ENCODE data around the gene GALK2. TPM values are rescaled to one million over a fixed set of nuclear protein-coding genes. Genes with fewer than 3 reads are reported as not detected.

The GALK2 gene
- total RNA-seq, 1 experiment from 2014 or later: 35.0 TPM

DNA sequence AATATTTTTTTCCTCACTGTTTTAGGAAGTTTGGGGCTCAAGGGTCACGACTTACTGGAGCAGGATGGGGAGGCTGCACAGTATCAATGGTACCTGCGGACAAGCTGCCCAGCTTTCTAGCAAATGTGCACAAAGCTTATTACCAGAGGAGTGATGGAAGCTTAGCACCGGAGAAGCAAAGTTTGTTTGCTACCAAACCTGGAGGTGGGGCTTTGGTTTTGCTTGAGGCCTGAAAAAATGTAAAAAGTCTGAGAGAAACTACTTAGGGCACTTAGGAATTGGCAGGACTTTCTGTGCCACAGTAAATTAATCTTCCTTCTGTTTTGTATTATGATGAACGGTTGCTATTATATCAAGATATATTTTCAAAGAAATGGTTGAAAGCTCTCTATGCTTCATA is 157.9 kb downstream of the GALK2 start:
- BruUV-seq (replicated peaks): no TSS peak
- Histone ChIP-seq H3K36me3 (ENCODE audit: control insufficient read depth, insufficient read depth, low read length) (0 out of 2 replicates have a peak, but pooled peaks cover 2% of the 10 kb centered on the region), H3K4me3 (ENCODE audit: low read depth in 2 of 2, low read length in 2 of 2) (no peak overlapping the region), H3K9me3 (ENCODE audit: control insufficient read depth, insufficient read depth, low read depth, low read length) (no peaks in the 10 kb centered on the region), H3K4me1 (ENCODE audit: control insufficient read depth, insufficient read depth, low read length) (no peaks in the 10 kb centered on the region), H3K27me3 (ENCODE audit: control insufficient read depth, insufficient read depth, low read length) (no peaks in the 10 kb centered on the region), H3K27ac (ENCODE audit: low read length) (no peak overlapping the region)
- POLR2A ChIA-PET: no interaction called here
- intact Hi-C loops (cut with micrococcal nuclease; ENCODE audit: unreplicated experiment): no loop called here
- CTCF ChIA-PET: no interaction called here
- no peak for DNase-seq (ENCODE audit: low read depth, low spot score)
- no peak for ATAC-seq
- TF ChIP-seq SIN3A (IDR thresholded peaks at IDR 0.05; ENCODE audit: borderline replicate concordance, insufficient read depth, low read depth, low read length) (no peak), TCF7L2 (IDR thresholded peaks at IDR 0.05; ENCODE audit: low read depth, low read length) (no peak), POLR2AphosphoS5 (IDR thresholded peaks at IDR 0.05; ENCODE audit: low read depth, low read length) (no peak)
- TF ChIP-seq, protein P1, sequence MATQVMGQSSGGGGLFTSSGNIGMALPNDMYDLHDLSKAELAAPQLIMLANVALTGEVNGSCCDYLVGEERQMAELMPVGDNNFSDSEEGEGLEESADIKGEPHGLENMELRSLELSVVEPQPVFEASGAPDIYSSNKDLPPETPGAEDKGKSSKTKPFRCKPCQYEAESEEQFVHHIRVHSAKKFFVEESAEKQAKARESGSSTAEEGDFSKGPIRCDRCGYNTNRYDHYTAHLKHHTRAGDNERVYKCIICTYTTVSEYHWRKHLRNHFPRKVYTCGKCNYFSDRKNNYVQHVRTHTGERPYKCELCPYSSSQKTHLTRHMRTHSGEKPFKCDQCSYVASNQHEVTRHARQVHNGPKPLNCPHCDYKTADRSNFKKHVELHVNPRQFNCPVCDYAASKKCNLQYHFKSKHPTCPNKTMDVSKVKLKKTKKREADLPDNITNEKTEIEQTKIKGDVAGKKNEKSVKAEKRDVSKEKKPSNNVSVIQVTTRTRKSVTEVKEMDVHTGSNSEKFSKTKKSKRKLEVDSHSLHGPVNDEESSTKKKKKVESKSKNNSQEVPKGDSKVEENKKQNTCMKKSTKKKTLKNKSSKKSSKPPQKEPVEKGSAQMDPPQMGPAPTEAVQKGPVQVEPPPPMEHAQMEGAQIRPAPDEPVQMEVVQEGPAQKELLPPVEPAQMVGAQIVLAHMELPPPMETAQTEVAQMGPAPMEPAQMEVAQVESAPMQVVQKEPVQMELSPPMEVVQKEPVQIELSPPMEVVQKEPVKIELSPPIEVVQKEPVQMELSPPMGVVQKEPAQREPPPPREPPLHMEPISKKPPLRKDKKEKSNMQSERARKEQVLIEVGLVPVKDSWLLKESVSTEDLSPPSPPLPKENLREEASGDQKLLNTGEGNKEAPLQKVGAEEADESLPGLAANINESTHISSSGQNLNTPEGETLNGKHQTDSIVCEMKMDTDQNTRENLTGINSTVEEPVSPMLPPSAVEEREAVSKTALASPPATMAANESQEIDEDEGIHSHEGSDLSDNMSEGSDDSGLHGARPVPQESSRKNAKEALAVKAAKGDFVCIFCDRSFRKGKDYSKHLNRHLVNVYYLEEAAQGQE (IDR thresholded peaks at IDR 0.05; ENCODE audit: insufficient read depth in 1 of 2, low read depth in 2 of 2, low read length in 1 of 2): no peak
- TF ChIP-seq, protein P2, sequence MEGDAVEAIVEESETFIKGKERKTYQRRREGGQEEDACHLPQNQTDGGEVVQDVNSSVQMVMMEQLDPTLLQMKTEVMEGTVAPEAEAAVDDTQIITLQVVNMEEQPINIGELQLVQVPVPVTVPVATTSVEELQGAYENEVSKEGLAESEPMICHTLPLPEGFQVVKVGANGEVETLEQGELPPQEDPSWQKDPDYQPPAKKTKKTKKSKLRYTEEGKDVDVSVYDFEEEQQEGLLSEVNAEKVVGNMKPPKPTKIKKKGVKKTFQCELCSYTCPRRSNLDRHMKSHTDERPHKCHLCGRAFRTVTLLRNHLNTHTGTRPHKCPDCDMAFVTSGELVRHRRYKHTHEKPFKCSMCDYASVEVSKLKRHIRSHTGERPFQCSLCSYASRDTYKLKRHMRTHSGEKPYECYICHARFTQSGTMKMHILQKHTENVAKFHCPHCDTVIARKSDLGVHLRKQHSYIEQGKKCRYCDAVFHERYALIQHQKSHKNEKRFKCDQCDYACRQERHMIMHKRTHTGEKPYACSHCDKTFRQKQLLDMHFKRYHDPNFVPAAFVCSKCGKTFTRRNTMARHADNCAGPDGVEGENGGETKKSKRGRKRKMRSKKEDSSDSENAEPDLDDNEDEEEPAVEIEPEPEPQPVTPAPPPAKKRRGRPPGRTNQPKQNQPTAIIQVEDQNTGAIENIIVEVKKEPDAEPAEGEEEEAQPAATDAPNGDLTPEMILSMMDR (IDR thresholded peaks at IDR 0.05): no peak
- in situ Hi-C loops (cut with HindIII; ENCODE audit: low pct_unique_long_range_greater_than_20kb, low sequenced_read_pairs): no loop called here

DNA sequence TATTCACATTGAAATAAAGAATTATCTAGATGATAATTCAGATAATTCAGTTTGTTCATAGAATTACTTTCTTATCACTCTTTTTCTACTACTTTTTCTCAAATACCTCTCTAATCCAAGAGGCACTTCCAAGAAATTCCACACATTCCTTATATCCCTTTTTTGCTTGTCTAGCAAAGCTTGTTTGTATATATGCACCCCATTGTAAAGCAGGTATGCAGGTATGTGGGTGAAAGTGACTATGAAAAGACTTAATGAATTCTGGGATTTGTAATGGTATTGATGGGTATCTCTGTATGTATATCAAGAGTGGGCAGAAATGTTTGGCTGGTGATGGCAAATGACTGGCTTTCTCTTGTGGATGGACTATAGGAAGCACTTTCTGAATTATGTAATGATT is 158.9 kb downstream of the GALK2 start:
- POLR2A ChIA-PET: no interaction called here
- no peaks in the 10 kb centered on the region for H3K9me3 ChIP-seq (ENCODE audit: control insufficient read depth, insufficient read depth, low read depth, low read length)
- H3K4me3 ChIP-seq (ENCODE audit: low read depth in 2 of 2, low read length in 2 of 2): no peak overlapping the region
- DNase-seq (ENCODE audit: low read depth, low spot score) (no peak), ATAC-seq (no peak)
- TF ChIP-seq TCF7L2 (IDR thresholded peaks at IDR 0.05; ENCODE audit: low read depth, low read length) (no peak), SIN3A (IDR thresholded peaks at IDR 0.05; ENCODE audit: borderline replicate concordance, insufficient read depth, low read depth, low read length) (no peak)
- no peaks in the 10 kb centered on the region for H3K4me1 ChIP-seq (ENCODE audit: control insufficient read depth, insufficient read depth, low read length)
- 0 out of 2 replicates have a peak, but pooled peaks cover 2% of the 10 kb centered on the region for H3K36me3 ChIP-seq (ENCODE audit: control insufficient read depth, insufficient read depth, low read length)
- intact Hi-C loops (cut with micrococcal nuclease; ENCODE audit: unreplicated experiment): no loop called here
- no TSS peak for BruUV-seq (replicated peaks)
- in situ Hi-C loops (cut with HindIII; ENCODE audit: low pct_unique_long_range_greater_than_20kb, low sequenced_read_pairs): no loop called here
- no peak overlapping the region for H3K27ac ChIP-seq (ENCODE audit: low read length)
- H3K27me3 ChIP-seq (ENCODE audit: control insufficient read depth, insufficient read depth, low read length): no peaks in the 10 kb centered on the region
- CTCF ChIA-PET: no interaction called here

DNA sequence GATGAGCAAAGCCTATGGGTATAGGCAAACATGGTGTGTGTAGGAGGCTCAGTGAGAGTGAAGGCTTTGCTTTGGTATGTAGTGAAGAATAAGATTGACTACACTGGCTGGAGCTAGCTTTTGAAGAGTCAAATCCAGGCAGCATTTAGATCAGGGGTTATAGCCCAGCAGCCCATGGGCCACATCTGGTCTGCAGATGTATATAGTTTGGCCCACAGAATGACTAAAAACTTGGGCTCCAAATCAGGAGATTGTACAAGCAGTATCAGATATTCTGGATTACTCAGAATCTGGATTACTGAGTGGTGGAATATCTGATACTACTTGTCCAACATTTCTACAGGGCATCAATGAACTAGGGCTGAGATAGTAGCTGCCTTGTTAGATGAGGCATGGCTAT is 160.1 kb downstream of the GALK2 start:
- no peaks in the 10 kb centered on the region for H3K27me3 ChIP-seq (ENCODE audit: control insufficient read depth, insufficient read depth, low read length)
- POLR2A ChIA-PET: no interaction called here
- H3K4me3 ChIP-seq (ENCODE audit: low read depth in 2 of 2, low read length in 2 of 2): no peak overlapping the region
- H3K27ac ChIP-seq (ENCODE audit: low read length): no peak overlapping the region
- ATAC-seq (no peak), DNase-seq (ENCODE audit: low read depth, low spot score) (no peak)
- H3K9me3 ChIP-seq (ENCODE audit: control insufficient read depth, insufficient read depth, low read depth, low read length): no peaks in the 10 kb centered on the region
- TF ChIP-seq, protein P1 (IDR thresholded peaks at IDR 0.05; ENCODE audit: insufficient read depth in 1 of 2, low read depth in 2 of 2, low read length in 1 of 2): no peak
- TF ChIP-seq, protein P2 (IDR thresholded peaks at IDR 0.05): no peak
- TF ChIP-seq SIN3A (IDR thresholded peaks at IDR 0.05; ENCODE audit: borderline replicate concordance, insufficient read depth, low read depth, low read length): no peak
- TF ChIP-seq POLR2AphosphoS5 (IDR thresholded peaks at IDR 0.05; ENCODE audit: low read depth, low read length): no peak
- no peak for TF ChIP-seq TCF7L2 (IDR thresholded peaks at IDR 0.05; ENCODE audit: low read depth, low read length)
- H3K4me1 ChIP-seq (ENCODE audit: control insufficient read depth, insufficient read depth, low read length): no peaks in the 10 kb centered on the region
- H3K36me3 ChIP-seq (ENCODE audit: control insufficient read depth, insufficient read depth, low read length): 0 out of 2 replicates have a peak, but pooled peaks cover 2% of the 10 kb centered on the region
- CTCF ChIA-PET: interaction anchor here (0.6 kb wide), 1 partner anchor 152 kb away, joined by 3 read pairs; no protein-coding TSS in a partner anchor
- in situ Hi-C loops (cut with HindIII; ENCODE audit: low pct_unique_long_range_greater_than_20kb, low sequenced_read_pairs) (no loop called here), intact Hi-C loops (cut with micrococcal nuclease; ENCODE audit: unreplicated experiment) (no loop called here)
- BruUV-seq (replicated peaks): no TSS peak

Data from Panc1 (cell line).